ENCODE data around the gene ULK4.

Gene ULK4

DNA sequence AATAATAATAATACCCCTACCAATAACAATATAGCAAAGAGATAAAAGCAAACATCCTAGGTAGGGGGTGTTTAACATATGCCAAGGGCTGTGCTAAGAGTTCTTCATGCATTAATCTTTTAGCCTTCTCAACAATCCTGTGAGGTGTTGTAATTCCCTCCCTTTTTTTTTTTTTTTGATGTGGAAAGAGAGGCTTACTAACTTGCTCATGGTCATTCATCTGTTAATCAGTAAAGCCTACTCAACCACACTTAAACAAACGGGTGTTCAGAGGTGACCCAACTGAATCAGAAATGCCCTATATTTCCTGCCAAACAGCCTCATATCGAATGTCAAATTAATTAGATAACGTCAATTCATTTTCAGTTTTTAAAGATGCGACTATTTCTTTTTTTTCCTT lies 530.5 kb downstream of the ULK4 start:
- no peaks in the 10 kb centered on the region for H3K9me2 ChIP-seq (replicated peaks; ENCODE audit: insufficient read depth, low read length)
- H2AFZ ChIP-seq (ENCODE audit: low read depth, low read length, severe bottlenecking): no peak overlapping the region
- H3F3A ChIP-seq (ENCODE audit: insufficient read depth): no peaks in the 10 kb centered on the region
- H3K9ac ChIP-seq (ENCODE audit: low read length): no peak overlapping the region
- H3K27me3 ChIP-seq (ENCODE audit: low read length): no peaks in the 10 kb centered on the region
- no peaks in the 10 kb centered on the region for H3K79me2 ChIP-seq (ENCODE audit: insufficient read depth, low read length)
- H3K36me3 ChIP-seq (ENCODE audit: low read length): no peaks in the 10 kb centered on the region
- H3K27ac ChIP-seq (ENCODE audit: low read depth, low read length): no peak overlapping the region
- no peaks in the 10 kb centered on the region for H4K20me1 ChIP-seq (ENCODE audit: low read depth, low read length)
- no peaks in the 10 kb centered on the region for H3K9me3 ChIP-seq (ENCODE audit: insufficient read depth, low read length)
- TF ChIP-seq, protein P1, sequence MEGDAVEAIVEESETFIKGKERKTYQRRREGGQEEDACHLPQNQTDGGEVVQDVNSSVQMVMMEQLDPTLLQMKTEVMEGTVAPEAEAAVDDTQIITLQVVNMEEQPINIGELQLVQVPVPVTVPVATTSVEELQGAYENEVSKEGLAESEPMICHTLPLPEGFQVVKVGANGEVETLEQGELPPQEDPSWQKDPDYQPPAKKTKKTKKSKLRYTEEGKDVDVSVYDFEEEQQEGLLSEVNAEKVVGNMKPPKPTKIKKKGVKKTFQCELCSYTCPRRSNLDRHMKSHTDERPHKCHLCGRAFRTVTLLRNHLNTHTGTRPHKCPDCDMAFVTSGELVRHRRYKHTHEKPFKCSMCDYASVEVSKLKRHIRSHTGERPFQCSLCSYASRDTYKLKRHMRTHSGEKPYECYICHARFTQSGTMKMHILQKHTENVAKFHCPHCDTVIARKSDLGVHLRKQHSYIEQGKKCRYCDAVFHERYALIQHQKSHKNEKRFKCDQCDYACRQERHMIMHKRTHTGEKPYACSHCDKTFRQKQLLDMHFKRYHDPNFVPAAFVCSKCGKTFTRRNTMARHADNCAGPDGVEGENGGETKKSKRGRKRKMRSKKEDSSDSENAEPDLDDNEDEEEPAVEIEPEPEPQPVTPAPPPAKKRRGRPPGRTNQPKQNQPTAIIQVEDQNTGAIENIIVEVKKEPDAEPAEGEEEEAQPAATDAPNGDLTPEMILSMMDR (IDR thresholded peaks at IDR 0.05; ENCODE audit: insufficient read depth, low read length, poor library complexity, severe bottlenecking): no peak
- no peak for TF ChIP-seq EZH2phosphoT487 (conservative IDR thresholded peaks at IDR 0.05; ENCODE audit: low read length)
- no peak overlapping the region for H3K4me2 ChIP-seq (ENCODE audit: low read depth, low read length, poor library complexity, severe bottlenecking)
- H3K4me3 ChIP-seq (ENCODE audit: insufficient read depth, low read length, poor library complexity, severe bottlenecking): no peak overlapping the region

DNA sequence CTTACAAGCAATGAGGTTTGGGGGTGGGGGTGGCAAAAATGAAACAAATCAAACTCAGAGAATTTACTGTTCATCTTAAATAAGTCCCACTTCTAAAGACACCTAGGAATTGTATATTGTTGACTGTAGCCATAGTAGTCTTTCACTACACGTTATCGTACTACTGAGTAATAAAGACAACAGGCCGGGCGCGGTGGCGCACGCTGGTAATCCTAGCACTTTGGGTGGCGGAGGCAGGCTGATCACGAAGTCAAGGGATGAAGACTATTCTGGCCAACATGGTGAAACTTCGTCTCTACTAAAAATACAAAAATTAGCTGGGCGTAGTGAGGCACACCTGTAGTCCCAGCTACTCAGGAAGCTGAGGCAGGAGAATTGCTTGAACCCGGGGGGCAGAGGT lies 531.0 kb downstream of the ULK4 start:
- Histone ChIP-seq H3F3A (ENCODE audit: insufficient read depth) (no peaks in the 10 kb centered on the region), H3K27ac (ENCODE audit: low read depth, low read length) (no peak overlapping the region), H3K9ac (ENCODE audit: low read length) (no peak overlapping the region), H2AFZ (ENCODE audit: low read depth, low read length, severe bottlenecking) (no peak overlapping the region), H3K4me2 (ENCODE audit: low read depth, low read length, poor library complexity, severe bottlenecking) (no peak overlapping the region), H3K79me2 (ENCODE audit: insufficient read depth, low read length) (no peaks in the 10 kb centered on the region), H3K36me3 (ENCODE audit: low read length) (no peaks in the 10 kb centered on the region), H3K9me3 (ENCODE audit: insufficient read depth, low read length) (no peaks in the 10 kb centered on the region), H3K27me3 (ENCODE audit: low read length) (no peaks in the 10 kb centered on the region), H3K4me3 (ENCODE audit: insufficient read depth, low read length, poor library complexity, severe bottlenecking) (no peak overlapping the region), H3K9me2 (replicated peaks; ENCODE audit: insufficient read depth, low read length) (no peaks in the 10 kb centered on the region), H4K20me1 (ENCODE audit: low read depth, low read length) (no peaks in the 10 kb centered on the region)
- TF ChIP-seq, protein P1 (IDR thresholded peaks at IDR 0.05; ENCODE audit: insufficient read depth, low read length, poor library complexity, severe bottlenecking): no peak
- TF ChIP-seq EZH2phosphoT487 (conservative IDR thresholded peaks at IDR 0.05; ENCODE audit: low read length): no peak

DNA sequence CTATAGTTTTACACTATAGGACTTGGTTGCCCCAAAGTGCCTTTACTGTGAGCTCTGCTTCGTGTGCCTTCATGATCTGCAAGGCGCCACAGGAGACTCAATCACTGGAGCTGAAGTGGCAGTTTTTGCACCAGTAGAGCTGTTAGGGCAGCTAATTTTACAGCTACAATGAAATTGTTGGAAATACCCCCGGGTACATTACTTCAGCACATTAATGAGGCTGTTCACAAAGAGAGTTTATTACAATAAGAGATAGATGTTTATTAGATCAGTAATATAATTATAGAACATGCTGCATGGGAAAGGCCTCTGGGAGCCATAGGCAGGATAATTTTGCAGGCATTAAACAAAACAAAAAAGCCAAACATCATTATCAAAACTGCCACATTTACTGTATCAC lies 531.5 kb downstream of the ULK4 start:
- Histone ChIP-seq H3K4me3 (ENCODE audit: insufficient read depth, low read length, poor library complexity, severe bottlenecking) (no peak overlapping the region), H3K9me2 (replicated peaks; ENCODE audit: insufficient read depth, low read length) (no peaks in the 10 kb centered on the region), H4K20me1 (ENCODE audit: low read depth, low read length) (no peaks in the 10 kb centered on the region), H3K36me3 (ENCODE audit: low read length) (no peaks in the 10 kb centered on the region), H3K4me2 (ENCODE audit: low read depth, low read length, poor library complexity, severe bottlenecking) (no peak overlapping the region), H3K9ac (ENCODE audit: low read length) (no peak overlapping the region), H3K27ac (ENCODE audit: low read depth, low read length) (no peak overlapping the region), H3K79me2 (ENCODE audit: insufficient read depth, low read length) (no peaks in the 10 kb centered on the region), H3K9me3 (ENCODE audit: insufficient read depth, low read length) (no peaks in the 10 kb centered on the region), H3F3A (ENCODE audit: insufficient read depth) (no peaks in the 10 kb centered on the region), H3K27me3 (ENCODE audit: low read length) (no peaks in the 10 kb centered on the region), H2AFZ (ENCODE audit: low read depth, low read length, severe bottlenecking) (no peak overlapping the region)
- TF ChIP-seq, protein P1 (IDR thresholded peaks at IDR 0.05; ENCODE audit: insufficient read depth, low read length, poor library complexity, severe bottlenecking): no peak
- no peak for TF ChIP-seq EZH2phosphoT487 (conservative IDR thresholded peaks at IDR 0.05; ENCODE audit: low read length)

Measured in SU-DHL-6 (cell line).